HG02798 (cell line): ENCODE data around the gene SSR1.

Experiments
- ATAC-seq: cut with Tn5 transposase; IDR thresholded peaks from one replicate; pipeline ENCODE4 v1.9.1; 2021; ENCODE audit warnings: mild to moderate bottlenecking; ENCODE audit not compliant: unreplicated experiment, poor library complexity

The SSR1 gene

DNA sequence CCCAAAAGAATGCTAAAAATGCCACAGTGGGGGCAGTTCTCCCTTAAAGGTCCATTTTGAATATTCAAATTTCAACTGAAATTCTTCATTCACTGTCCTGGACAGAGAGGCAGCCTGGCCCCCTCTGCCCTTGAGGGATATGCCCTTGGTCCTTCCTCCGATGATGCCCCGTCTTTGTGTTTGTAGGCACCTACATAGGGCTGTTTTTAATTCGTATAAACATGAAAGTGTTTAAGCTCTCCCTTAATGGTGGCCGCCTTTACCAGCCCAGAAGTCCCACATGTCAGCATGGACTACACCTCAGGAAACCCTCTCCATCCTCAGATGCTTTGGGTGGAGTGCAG, 70.2 kb downstream of the SSR1 start:
- ATAC-seq: no peak

DNA sequence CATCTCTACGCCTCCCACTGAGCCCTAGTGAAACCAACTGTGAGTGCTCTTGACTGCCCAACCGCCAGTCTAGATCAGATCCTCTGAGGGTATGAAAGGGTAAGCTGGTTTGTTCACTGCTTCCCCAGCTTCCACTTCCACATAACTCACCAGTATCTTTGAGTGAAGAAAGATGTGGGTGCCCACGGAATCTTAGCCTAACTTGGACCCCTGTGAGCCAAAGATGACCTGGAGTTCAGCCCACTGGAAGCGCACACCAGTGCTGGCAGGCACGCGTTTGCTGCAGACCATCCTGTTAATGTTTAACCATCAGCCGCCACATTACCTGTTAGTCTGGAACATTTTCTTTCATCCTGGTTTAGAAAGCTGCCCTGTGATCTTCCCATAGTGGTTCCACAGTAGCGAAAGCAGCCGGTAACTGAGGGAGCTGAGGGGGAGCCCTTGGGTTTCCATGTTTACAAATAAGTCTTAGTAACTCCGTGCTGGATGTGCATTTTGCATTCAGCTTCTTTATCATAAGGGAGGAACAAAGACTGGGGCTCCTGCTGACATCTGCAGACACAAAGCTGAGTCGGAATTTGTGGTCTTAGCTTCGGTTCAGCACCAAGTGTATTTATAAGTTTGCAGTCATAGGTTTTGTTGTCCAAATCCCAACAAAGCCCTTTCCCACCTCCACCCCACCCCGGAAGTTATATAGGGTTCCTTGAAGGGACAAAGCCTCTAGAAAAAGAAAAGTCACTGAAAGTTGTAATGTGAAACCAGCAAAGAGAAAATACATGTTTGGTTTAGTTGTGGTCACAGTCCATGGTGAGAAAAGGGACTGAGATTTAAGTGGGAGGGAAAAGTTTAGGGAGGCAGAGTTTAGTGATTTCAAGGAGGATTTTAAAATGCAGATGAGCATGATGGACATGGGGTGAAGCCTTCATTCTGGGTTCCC, 71.0 kb downstream of the SSR1 start:
- ATAC-seq: no peak

DNA sequence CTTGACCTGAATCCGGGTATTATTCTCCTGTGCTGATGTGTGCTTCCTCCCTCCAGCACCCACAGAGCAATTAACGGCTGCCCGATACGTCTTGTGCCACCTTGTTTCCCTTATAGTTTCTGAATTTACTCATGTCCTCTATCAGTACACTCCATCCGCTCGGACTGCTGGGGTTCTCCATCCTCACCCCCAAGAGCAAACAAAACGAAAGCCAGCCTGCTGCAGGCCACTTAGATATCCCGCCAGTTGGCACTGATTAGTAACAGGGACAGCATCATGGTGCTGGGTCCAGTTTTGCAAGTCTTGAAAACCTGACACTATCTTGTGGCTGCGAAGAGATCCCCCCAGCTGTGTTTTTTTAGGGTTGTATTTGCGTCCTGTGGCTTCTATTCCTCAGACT, 71.8 kb downstream of the SSR1 start:
- ATAC-seq: no peak

DNA sequence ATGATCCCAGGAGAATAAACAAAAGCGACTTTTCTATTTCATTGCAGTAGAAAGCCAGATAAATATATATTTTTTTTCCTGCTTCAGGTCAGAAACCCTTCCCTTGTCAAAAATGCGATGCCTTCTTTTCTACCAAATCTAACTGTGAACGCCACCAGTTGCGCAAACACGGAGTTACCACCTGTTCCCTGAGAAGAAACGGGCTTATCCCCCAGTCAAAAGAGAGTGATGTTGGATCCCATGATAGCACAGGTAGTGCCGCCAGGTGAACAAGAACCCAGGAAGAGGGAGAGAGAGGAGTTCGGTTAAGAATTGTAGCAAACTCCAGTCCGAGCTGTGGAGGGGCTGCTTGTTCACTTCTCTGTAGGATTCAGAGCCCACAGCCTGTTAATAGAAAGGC, 72.6 kb downstream of the SSR1 start:
- no peak for ATAC-seq

DNA sequence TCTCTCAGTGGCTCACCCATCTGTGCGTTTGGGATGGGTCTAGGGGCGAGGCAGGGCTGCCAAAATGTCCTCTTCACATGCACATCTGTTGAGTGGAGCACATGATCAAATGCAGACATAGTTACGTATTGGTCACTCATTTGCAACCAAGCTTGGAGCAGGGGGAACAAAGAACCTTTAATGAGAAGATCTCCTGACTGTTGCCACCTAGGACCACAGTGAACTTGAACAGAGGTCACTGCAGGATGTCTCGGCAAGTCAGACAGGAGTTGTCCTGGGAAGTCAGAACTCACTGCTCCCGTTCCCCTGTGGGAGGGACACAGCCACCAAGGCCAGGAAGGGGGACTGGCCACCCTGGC, 73.4 kb downstream of the SSR1 start:
- no peak for ATAC-seq

DNA sequence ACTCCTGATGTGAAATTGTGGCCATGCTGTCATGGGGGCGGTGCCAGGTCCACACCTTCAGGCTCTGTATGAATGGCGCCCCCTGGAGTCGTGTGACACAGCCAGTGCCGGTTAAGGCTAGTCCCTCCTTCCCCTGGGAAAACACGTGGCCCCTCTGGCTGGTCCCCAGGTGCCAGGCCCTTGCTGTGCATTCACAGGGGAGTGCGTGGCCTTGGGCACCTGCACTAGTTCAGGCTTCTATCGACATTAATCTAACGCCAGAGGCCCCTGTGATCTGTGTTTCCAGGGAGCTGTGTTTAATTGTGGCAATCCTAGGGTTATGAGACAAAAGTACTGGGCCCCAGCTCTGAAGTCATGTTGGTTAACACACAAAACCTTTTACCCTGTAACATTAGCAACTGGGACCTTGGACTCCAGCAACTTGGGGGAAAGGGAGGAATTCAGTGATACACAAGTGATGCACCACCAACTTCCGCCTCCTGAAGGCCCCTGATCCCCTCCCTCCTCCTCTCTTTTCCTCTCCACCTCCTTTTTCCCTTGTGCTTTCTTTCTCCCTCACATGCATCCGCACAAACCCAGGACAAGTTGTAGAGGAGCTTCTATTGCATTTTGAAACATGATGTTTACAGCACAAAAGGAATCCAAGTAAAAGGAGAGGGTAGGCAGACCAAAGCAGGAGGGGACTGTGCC, 74.0 kb downstream of the SSR1 start:
- ATAC-seq: peak; percentile 52

DNA sequence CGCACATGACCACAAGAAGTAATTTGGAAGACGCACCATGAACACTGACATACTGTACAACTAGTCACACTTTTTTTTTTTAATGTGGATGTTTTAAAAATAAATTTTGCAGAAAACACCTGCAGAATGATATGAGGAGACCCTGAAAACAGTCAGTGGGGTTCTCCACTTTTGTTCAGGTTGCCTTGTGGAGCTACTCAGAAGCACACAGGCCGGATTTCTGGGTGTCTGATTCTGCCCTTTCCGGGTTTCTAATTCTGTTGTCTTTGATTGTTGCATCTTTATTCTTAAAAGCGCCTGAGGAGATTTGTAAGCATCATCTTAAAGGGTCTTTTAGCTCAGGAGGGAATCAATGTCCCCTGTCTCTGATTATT, 74.5 kb downstream of the SSR1 start:
- no peak for ATAC-seq

DNA sequence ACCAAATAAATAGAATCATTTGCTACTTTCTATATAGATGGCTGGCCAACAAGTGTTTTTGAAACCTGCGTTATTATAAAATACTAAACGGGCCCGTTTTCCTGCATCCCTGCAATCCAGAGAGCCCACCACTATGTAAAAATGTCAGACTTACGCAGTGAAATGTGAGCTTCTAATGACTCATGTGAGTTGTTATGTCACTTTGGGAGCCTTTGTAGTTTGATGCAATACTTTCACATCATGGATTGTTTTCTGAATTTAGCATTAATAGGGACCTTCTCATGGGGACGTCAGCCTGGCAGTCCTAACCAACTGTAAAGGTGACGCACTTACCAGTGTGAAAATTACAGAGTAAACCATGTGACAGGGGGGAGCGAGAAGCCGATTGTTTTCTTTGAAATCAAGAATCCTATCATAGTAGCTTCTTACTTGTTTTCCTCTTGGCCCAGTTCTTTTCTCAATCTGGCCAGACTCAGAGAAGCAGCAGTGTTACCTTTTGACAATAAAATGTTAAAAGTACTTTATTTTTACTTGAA, 75.3 kb downstream of the SSR1 start:
- no peak for ATAC-seq

DNA sequence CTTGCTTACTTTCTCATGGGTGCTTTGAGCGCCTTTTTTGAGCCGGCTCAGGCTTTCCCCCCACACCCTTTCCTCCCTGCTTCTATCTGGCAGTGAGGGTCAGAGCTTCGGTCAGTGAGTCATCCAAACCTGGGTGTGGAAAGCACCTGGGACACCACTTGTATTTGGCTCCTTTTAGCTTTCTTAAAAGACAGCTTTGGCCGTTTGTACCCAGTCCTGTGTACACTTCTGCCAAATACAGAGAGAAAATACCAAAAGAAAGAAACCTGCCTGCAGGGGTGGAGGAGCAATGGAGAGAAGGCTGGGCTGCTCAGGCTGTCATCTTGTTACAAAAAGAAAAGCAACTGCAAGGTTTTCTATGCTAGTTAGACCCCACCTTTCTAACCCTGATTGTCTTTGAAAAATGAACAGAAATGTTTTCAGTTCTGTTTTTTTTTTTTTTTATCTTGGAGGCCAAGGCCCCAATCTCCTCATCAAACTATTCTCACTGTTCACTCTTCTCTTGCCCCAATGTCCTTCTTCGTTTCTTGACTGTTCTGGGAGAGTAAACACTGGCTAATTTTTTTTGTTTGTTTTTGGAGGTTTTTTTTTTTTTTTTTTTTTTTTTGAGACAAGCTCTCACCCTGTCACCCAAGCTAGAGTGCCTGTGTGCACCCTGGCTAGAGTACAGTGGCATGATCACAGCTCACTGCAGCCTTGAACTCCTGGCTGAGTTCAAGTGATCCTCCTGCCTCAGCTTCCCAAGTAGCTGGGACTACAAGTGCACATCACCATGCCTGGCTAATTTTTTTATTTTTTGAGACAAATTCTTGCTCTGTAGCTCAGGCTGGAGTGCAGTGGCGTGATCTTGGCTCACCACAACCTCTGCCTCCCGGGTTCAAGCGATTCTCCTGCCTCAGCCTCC, 76.4 kb downstream of the SSR1 start:
- peak; percentile 70 for ATAC-seq

DNA sequence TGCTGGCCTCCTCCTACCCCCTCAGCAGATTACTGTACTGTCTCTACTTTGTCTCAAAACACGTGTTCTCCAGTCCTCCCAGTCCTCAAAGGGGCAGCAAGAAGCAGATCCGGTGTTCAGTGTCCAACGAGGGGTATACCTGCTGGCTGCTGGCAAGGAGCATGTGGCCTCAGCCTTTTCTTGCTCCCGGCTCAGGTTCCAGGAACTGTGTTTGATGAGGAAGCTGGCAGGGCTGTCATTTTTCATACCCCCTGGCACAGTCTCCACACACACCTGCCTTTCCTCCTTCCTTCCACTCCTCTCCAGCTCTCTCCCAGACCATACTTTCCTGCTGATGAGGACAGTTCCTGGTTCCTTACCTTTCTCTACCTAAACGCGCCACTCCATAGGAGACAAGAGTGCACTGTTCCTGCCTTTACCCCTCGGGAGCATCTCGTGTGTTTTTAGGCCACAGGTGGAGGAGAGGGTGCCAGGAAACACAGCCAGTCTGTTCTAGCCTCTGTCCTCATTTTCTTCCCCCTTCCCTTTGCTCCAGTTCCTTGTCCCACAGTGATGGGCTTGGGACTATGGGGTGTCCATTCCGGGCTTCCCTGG, 77.2 kb downstream of the SSR1 start:
- ATAC-seq: no peak

DNA sequence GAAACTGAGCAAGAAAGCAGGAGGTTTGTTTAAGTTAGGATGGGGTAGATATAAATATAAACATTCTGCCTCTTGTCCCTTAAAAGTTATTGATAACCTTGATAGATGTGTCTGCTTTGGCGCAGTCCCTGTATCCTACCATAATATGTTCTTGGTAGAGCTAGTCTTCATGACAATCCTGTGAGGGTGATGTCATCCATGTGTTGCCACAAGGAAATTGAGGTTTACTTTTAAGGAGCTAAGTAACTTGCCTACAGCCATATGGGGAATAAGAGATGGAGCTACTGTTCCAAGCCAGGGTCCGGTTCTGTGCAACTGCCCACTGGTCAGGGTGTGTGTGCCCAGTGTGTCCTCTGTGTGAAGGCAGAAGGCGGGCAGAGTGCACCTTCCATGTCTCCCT, 78.5 kb downstream of the SSR1 start:
- ATAC-seq: no peak

DNA sequence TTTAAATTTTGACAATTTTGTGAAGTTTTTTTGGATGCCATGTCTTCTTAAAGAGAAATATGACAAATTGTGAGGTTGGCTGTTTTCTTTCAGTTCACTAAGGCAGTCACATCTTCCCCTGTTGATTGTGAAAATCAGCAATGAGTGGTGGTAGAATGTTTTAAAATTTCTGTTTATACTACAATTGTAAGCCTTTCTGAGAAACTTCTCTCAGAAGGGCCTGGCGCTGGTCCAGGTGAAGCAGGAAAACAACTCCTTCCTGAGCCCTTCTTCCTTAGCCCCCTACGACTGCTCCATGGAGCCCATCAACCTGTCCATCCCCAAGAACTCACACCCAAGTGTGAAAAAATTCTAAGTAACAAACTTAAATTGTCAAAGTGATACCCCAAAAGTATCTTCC, 80.6 kb downstream of the SSR1 start:
- no peak for ATAC-seq

DNA sequence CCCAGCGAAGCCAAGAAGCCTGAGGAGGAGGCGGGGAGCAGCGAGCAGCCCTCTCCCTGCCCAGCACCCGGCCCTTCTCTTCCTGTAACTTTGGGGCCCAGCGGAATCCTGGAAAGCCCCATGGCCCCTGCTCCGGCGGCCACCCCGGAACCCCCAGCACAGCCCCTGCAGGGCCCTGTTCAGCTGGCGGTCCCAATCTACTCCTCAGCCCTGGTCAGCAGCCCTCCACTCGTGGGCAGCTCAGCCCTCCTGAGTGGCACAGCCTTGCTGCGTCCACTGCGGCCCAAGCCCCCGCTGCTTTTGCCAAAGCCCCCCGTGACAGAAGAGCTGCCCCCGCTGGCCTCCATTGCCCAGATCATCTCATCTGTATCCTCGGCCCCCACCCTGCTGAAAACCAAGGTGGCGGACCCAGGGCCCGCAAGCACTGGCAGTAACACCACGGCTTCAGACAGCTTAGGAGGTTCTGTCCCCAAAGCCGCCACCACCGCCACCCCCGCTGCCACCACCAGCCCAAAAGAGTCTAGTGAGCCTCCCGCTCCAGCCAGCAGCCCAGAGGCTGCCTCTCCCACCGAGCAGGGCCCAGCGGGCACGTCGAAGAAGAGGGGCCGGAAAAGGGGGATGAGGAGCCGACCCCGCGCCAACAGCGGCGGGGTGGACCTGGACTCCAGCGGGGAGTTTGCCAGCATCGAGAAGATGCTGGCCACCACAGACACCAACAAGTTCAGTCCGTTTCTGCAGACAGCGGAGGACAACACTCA, 81.9 kb downstream of the SSR1 start:
- ATAC-seq: no peak

DNA sequence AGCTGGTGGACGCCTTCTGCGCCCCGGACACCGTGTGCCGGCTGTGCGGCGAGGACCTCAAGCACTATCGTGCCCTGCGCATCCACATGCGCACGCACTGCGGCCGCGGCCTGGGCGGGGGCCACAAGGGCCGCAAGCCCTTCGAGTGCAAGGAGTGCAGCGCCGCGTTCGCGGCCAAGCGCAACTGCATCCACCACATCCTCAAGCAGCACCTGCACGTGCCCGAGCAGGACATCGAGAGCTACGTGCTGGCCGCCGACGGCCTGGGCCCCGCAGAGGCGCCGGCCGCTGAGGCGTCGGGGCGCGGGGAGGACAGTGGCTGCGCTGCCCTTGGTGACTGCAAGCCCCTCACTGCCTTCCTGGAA, 82.7 kb downstream of the SSR1 start:
- ATAC-seq: no peak

DNA sequence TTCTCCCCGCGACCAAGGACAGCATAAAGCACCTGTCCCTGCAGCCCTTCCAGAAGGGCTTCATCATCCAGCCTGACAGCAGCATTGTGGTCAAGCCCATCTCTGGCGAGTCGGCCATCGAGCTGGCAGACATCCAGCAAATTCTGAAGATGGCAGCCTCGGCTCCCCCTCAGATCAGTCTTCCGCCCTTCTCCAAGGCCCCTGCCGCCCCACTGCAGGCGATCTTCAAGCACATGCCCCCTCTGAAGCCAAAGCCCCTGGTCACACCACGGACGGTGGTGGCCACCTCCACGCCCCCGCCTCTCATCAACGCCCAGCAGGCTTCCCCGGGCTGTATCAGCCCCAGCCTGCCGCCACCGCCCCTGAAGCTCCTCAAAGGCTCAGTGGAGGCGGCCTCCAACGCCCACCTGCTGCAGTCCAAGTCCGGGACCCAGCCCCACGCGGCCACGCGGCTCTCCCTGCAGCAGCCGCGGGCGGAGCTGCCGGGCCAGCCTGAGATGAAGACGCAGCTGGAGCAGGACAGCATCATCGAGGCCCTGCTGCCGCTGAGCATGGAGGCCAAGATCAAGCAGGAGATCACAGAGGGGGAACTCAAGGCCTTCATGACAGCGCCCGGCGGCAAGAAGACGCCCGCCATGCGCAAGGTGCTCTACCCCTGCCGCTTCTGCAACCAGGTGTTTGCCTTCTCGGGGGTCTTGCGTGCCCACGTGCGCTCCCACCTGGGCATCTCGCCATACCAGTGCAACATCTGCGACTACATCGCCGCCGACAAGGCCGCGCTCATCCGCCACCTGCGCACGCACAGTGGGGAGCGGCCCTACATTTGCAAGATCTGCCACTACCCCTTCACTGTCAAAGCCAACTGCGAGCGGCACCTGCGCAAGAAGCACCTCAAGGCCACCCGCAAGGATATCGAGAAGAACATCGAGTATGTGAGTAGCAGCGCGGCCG, 83.3 kb downstream of the SSR1 start:
- no peak for ATAC-seq

DNA sequence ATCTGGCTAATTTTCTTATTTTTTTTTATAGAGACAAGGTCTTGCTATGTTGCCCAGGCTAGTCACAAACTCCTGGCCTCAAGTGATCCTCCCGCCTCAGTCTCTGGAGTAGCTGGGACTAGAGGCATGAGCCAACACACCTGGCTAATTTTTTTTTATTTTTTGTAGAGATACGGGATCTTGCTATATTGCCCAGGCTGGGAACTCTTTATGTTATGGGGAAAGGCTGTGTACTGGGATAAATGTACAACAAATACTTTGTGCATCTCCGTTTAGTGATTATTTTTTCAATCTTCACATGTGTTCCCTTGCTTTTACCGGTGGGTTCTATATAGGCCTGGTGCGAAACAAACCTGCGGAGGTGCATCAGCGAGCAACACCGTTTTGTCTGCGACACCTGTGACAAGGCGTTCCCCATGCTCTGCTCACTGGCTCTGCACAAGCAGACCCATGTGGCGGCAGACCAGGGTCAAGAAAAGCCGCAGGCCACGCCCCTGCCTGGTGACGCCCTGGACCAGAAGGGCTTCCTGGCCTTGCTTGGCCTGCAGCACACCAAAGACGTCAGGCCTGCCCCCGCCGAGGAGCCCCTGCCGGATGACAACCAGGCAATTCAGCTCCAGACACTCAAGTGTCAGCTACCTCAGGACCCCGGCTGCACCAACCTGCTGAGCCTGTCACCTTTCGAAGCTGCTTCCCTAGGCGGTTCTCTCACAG, 84.2 kb downstream of the SSR1 start:
- ATAC-seq: no peak

DNA sequence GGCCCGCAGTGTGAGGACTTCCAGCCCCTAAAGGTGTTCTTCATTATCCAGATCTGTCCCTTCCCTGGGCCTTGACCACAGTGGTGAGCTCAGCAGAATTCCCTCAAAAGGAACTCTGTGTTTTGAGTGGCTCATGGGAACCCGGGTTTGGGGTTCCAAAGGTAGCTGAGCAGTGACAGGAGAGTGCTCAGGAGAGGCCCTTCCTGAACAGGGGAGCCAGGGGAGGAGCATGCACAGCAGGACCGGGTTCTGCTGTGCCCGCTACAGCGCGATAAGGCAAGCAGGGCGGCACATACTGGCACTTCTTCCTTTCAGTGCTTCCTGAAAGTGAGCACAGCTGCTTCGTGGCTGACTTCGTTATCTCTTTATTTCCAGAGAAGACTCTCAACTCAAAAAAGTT, 88.3 kb downstream of the SSR1 start:
- no peak for ATAC-seq

DNA sequence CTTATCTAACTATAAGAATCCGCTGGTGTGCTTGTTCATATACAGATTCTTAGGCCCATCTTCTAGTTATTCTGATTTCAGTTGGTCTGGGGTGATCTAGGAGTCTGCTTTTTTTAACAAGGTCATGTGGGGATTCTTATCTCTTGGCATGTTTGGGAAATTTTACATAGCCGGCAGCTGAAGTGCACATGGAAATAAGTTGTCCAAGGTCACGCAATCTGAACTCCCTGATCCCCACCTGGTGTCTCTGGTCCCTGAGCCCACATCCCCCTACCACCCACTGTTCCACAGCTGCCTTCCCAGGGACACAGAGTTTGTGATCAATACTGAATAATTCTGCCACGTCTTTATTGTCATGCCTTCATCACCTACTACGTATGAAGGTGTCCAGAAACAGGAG, 90.8 kb downstream of the SSR1 start:
- ATAC-seq: no peak
